HG03108 (cell line): ENCODE measurements around the gene C1QB.

ENCODE experiments used
- ATAC-seq: cut with Tn5 transposase; IDR thresholded peaks from one replicate; pipeline ENCODE4 v1.9.1; 2021; ENCODE audit warnings: moderate library complexity; ENCODE audit not compliant: unreplicated experiment

Gene C1QB

GRCh38 chr1:22633697-22634463 lies 19.2 kb upstream of the C1QB start:
- no peak for ATAC-seq

GRCh38 chr1:22635436-22635835 lies 17.6 kb upstream of the C1QB start:
- ATAC-seq, result no peak

GRCh38 chr1:22636353-22636752 lies 16.7 kb upstream of the C1QB start, which contains the start of gene C1QA:
Gene C1QA, plus strand, starts transcription at chr1:22636628. Its CDS starts 989 bp downstream, at chr1:22637617.
- no peak for ATAC-seq

GRCh38 chr1:22636927-22637326 lies 16.1 kb upstream of the C1QB start:
- ATAC-seq, result no peak

- ATAC-seq, result no peak
Observed at GRCh38 chr1:22637907-22638445, 15.1 kb upstream of the C1QB start.

GRCh38 chr1:22638476-22639234 lies 14.4 kb upstream of the C1QB start:
- no peak for ATAC-seq

GRCh38 chr1:22639286-22639685 lies 13.8 kb upstream of the C1QB start:
- no peak for ATAC-seq

GRCh38 chr1:22641247-22641646 lies 11.8 kb upstream of the C1QB start:
- no peak for ATAC-seq

GRCh38 chr1:22641906-22642636 lies 11.0 kb upstream of the C1QB start:
- no peak for ATAC-seq

GRCh38 chr1:22643381-22643780 lies 9.7 kb upstream of the C1QB start, which contains the start of gene C1QC:
Gene C1QC, plus strand, starts transcription at chr1:22643633. Its CDS starts 391 bp downstream, at chr1:22644024.
- no peak for ATAC-seq

GRCh38 chr1:22643928-22644327 lies 9.1 kb upstream of the C1QB start:
- no peak for ATAC-seq

- no peak for ATAC-seq
Observed at GRCh38 chr1:22645931-22646330, 7.1 kb upstream of the C1QB start.

- no peak for ATAC-seq
Observed at GRCh38 chr1:22646384-22646783, 6.7 kb upstream of the C1QB start.

- ATAC-seq, result no peak
Observed at GRCh38 chr1:22650089-22650693, 2.8 kb upstream of the C1QB start.

GRCh38 chr1:22651941-22652856 lies 837 bp upstream of the C1QB start:
- ATAC-seq, result no peak

GRCh38 chr1:22654692-22655091 lies 1.7 kb downstream of the C1QB start:
- no peak for ATAC-seq

GRCh38 chr1:22658385-22659163 lies 5.5 kb downstream of the C1QB start:
- ATAC-seq, result no peak

- no peak for ATAC-seq
Observed at GRCh38 chr1:22660716-22661241, 7.7 kb downstream of the C1QB start.

- no peak for ATAC-seq
Observed at GRCh38 chr1:22661880-22662279, 8.8 kb downstream of the C1QB start.
